Esophagus squamous epithelium (tissue), 5 donors: ENCODE measurements around the gene ANKRD37. TPM values are rescaled to one million over a fixed set of nuclear protein-coding genes. Genes with fewer than 3 reads are reported as not detected.

Source experiments
- DNase-seq: peaks from one replicate; lab custom pipeline; 2025; lab: John Stamatoyannopoulos, UW
- H3K27ac ChIP-seq, 4 donors: fragments of 200-600 bp; sonication (generic); one replicate each; pipeline ENCODE4 v1.5.1; 2016 to 2019; ENCODE audit warnings: mild to moderate bottlenecking in 1 of 4
- H3K27me3 ChIP-seq, 4 donors: fragments of 200-600 bp; sonication (generic); 1 replicate in 3 of 4; 2 replicates in 1 of 4; pipeline versions ENCODE4 v1.5.1 to v1.6.0; 2017 to 2021; ENCODE audit warnings: antibody characterized with exemption in 1 of 4
- H3K36me3 ChIP-seq, 3 donors: fragments of 200-600 bp; sonication (generic); one replicate each; pipeline ENCODE4 v1.5.1; 2016 to 2019
- H3K4me1 ChIP-seq, 3 donors: fragments of 200-600 bp; sonication (generic); one replicate each; pipeline ENCODE4 v1.5.1; 2017 to 2019
- H3K4me3 ChIP-seq, 4 donors: fragments of 200-600 bp; sonication (generic); 1 replicate in 3 of 4; 2 replicates in 1 of 4; pipeline ENCODE4 v1.5.1; 2016 to 2019; ENCODE audit warnings: mild to moderate bottlenecking in 2 of 4, moderate library complexity in 1 of 4
- H3K9me3 ChIP-seq, 3 donors: fragments of 200-600 bp; sonication (generic); one replicate each; pipeline ENCODE4 v1.5.1; 2016 to 2019
- POLR2A ChIP-seq, 4 donors: fragments of 450-650 bp; IDR thresholded peaks; one replicate each; pipeline ENCODE4 v1.6.1; 2017; ENCODE audit warnings: antibody characterized with exemption in 4 of 4, mild to moderate bottlenecking in 4 of 4, moderate library complexity in 3 of 4
- WGBS, 2 donors: methylation state at CpG; one replicate each; pipeline ENCODE4 v1.1.5; 2018; 5-methylcytosine and 5-hydroxymethylcytosine counted together
- intact Hi-C: fragments of 100-400 bp; cut with DNase I; formaldehyde crosslinking; loops from one replicate; pipeline ENCODE4 v1.15.0; 2022
- total RNA-seq, 4 donors: library from RNA; depleted of rRNA; stranded (reverse); fragments of >200 nt; gene quantifications; one replicate each; pipeline ENCODE4 v1.1.0, GENCODE V29; 2016
- TF ChIP-seq, protein P1 (sequence below), 6 experiments: fragments of 450-650 bp in 4 of 6; fragments of 200-600 bp in 2 of 6; sonication (generic) in 2 of 6; IDR thresholded peaks; one replicate each; pipeline ENCODE4 v1.5.1; 2016 to 2019; ENCODE audit warnings: antibody characterized with exemption in 6 of 6, mild to moderate bottlenecking in 4 of 6, moderate library complexity in 4 of 6
- donor health status: DM: yes; HTN: yes; CAD: no.

ANKRD37 gene
- total RNA-seq, 4 donors from 2014 or later, result 4.7 to 40.1 (median 6.4) TPM

DNA sequence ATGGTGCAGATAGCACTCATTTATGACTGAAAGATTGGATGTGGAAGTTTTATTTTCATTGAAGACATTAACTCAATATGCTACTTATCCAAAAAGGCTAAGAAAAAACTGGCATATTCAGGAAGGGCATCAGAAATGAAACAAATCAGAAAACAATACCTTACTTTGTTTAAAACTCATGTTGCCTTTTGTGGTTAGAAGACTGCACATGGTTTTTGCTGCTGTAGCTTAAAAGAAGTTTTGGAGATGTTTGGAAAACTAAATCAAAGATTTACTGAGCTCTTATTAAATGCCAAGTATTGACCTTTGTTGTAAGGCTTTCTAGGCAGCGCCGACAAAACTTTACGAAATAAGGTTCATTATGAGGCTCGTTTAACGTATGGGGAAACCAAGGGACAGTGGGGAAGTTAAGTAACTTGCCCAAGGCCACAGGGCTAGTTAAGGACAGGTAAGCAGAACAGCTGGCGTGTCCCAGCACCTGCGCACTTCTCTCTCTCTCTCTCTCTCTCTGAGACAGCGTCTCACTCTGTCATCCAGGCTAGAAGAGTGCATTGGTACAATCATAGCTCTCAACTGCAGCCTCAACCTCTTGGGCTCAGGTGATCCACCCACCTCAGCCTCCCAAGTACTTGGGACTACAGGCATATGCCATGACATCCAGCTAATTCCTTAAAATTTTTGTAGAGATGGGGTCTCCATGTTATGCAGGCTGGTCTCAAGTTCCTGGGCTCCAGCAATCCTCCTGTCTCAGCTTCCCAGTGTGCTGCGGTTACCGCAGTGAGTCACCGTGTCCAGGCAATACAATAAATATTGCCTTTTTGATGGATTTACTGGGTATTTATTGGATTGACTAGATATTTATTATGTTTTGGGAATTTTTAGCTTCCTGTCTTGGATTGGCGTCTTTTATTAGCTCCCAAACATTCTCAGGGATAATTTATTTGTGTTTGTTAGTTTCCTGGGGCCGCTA, 17.0 kb upstream of the ANKRD37 start:
- 93 to 95% methylated on average over 13 of the region's 13 CpGs for WGBS, 2 donors
- H3K27ac ChIP-seq, result no peak overlapping the region
- no peak overlapping the region for H3K4me3 ChIP-seq
- H3K4me1 ChIP-seq, result peaks cover 3 to 21% (median 3%) of the 10 kb centered on the region in 3 donors
- no peaks in the 10 kb centered on the region for H3K36me3 ChIP-seq
- no peak for DNase-seq
- H3K27me3 ChIP-seq, result no peaks in the 10 kb centered on the region
- intact Hi-C loops, result no loop called here
- no peaks in the 10 kb centered on the region for H3K9me3 ChIP-seq
- TF ChIP-seq, protein P1, sequence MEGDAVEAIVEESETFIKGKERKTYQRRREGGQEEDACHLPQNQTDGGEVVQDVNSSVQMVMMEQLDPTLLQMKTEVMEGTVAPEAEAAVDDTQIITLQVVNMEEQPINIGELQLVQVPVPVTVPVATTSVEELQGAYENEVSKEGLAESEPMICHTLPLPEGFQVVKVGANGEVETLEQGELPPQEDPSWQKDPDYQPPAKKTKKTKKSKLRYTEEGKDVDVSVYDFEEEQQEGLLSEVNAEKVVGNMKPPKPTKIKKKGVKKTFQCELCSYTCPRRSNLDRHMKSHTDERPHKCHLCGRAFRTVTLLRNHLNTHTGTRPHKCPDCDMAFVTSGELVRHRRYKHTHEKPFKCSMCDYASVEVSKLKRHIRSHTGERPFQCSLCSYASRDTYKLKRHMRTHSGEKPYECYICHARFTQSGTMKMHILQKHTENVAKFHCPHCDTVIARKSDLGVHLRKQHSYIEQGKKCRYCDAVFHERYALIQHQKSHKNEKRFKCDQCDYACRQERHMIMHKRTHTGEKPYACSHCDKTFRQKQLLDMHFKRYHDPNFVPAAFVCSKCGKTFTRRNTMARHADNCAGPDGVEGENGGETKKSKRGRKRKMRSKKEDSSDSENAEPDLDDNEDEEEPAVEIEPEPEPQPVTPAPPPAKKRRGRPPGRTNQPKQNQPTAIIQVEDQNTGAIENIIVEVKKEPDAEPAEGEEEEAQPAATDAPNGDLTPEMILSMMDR (IDR thresholded peaks at IDR 0.05), result no peak
- no peak for TF ChIP-seq POLR2A (IDR thresholded peaks at IDR 0.05)

DNA sequence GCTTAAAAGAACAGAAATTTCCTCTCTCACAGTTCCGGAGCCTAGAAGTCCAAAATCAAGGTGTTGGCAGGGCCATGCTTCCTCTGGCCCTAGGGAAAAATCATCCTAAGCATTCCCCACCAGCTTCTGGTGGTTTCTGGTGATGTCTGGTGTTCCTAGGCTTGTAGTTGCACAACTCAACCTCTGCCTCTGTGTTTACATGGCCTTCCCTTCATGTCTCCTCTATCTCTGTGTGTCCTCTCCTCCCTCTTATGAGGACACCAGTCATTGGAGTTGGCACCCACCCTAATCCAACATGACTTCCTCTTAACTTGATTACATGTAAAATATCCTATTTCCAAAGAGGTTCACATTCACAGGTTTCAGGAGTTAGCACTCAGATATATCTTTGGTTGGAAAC, 16.3 kb upstream of the ANKRD37 start:
- Histone ChIP-seq H3K9me3 (no peaks in the 10 kb centered on the region), H3K27ac (no peak overlapping the region), H3K4me1 (peaks cover 3 to 28% (median 3%) of the 10 kb centered on the region in 3 donors), H3K36me3 (no peaks in the 10 kb centered on the region), H3K4me3 (no peak overlapping the region), H3K27me3 (no peaks in the 10 kb centered on the region)
- TF ChIP-seq, protein P1 (IDR thresholded peaks at IDR 0.05), result no peak
- no peak for TF ChIP-seq POLR2A (IDR thresholded peaks at IDR 0.05)
- 86 to 92% methylated on average over 1 of the region's 1 CpG for WGBS, 2 donors
- intact Hi-C loops, result no loop called here
- no peak for DNase-seq

DNA sequence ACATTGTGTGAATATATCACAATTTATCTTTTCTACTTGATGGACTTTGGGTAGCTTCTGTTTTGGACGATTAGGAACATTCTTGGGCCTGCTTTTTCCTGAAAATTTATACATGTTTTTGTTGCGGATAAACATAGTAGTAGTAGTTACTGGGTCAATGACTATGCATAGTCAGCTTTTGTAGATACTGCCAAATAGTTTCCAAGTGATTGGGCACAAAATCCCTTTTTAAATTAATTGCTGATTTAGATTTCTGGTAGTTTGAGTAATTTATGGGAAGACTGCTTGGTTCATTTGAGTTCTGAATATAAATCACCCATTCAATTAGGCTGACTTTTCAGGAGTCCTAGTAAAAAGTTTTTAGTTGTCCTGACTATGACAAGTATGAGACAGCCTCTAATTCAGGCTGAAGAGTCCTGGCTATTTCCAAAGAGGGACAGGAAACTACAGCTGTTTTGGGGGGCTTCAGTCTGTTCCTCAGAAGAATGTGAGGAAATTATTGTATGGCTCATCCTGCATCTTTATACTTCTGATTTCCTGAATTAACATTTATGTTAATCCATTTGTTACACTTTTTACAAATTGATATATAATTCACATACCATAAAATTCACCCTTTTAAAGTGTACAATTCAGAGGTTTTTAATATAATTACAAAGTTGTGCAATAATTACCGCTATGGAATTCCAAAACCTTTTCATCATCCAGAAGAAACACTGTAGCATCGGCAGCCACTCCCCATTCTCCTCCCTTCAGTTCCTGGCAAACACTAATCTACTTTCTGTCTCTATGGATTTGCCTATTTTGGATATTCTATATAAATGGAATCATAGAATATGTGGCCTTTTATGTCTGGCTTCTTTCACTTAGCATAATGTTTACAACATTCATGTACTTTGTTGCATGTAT, 15.1 kb upstream of the ANKRD37 start:
- TF ChIP-seq POLR2A (IDR thresholded peaks at IDR 0.05), result no peak
- TF ChIP-seq, protein P1 (IDR thresholded peaks at IDR 0.05), result no peak
- intact Hi-C loops, result no loop called here
- no peak for DNase-seq
- no peaks in the 10 kb centered on the region for H3K9me3 ChIP-seq
- no peak overlapping the region for H3K4me3 ChIP-seq
- 17 to 37% methylated on average over 4 of the region's 4 CpGs for WGBS, 2 donors
- peaks cover 3 to 32% (median 3%) of the 10 kb centered on the region in 3 donors for H3K4me1 ChIP-seq
- H3K36me3 ChIP-seq, result no peaks in the 10 kb centered on the region
- H3K27me3 ChIP-seq, result no peaks in the 10 kb centered on the region
- no peak overlapping the region for H3K27ac ChIP-seq

DNA sequence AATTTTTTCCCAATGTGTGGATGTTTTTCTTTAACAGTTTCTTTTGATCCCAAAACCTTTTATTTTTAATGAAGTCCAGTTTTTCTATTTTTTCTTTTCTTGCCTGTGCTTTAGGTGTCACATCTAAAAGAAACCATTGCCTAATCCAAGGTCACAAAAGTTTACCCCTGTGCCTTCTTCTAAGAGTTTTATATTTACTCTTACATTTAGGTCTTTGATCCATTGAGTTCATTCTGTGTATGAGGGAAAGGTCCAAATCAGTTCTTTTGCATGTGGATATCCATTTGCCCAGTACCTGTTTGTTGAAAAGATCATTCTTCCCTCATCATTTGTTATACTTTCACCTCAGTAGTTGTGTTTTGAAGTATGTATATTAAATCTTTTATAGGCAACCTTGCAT, 13.9 kb upstream of the ANKRD37 start:
- no peak for DNase-seq
- H3K36me3 ChIP-seq, result no peaks in the 10 kb centered on the region
- peaks cover 3 to 32% (median 3%) of the 10 kb centered on the region in 3 donors for H3K4me1 ChIP-seq
- H3K9me3 ChIP-seq, result no peaks in the 10 kb centered on the region
- intact Hi-C loops, result no loop called here
- H3K27me3 ChIP-seq, result no peaks in the 10 kb centered on the region
- H3K4me3 ChIP-seq, result no peak overlapping the region
- H3K27ac ChIP-seq, result no peak overlapping the region
- TF ChIP-seq, protein P1 (IDR thresholded peaks at IDR 0.05), result no peak
- TF ChIP-seq POLR2A (IDR thresholded peaks at IDR 0.05), result no peak
